ENCODE measurements around the gene MEI1.

MEI1 gene

DNA sequence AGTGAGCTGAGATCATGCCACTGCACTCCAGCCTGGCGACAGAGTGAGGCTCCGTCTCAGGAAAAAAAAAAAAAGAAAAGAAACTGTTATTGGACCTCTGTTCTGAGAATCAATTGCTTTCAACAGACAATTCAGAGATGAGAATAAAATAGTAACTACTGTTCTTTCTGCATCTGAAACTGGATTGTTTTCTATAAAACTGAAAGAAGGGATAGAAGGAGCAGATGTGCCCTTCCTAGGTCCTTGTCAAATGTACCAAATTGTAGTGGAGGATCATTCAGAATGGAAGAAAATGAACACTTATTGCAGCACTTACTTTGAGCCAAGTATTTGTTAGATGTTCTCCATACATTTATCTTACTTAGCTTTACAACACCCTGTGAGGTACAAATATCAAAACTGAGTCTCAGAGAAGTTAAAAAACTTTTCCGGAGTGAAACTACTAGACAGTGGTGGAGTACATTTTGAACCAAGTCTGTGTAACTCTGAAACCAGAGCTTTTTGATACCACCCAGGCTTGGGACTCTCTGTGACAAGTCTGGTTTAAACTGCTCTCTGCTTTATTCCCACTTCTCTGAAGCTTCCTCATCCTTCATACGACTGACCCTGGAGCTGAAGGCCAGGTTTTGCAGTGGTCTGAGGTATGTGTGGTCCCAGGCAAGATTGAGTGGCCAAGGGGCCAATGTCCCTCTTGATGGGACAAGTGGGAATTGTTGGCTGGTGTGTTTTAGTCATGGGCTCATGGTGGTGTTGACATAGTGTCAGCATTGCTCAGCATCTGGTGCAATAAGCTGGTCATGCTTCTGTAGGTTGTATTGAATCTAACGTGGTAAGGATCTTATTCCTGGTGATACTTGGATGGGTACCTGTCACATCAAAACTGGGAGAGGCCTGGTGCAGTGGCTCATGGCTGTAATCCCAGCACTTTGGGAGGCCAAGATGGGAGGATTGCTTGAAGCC, 53.0 kb downstream of the MEI1 start:
- DNase-seq: peak; percentile 45

DNA sequence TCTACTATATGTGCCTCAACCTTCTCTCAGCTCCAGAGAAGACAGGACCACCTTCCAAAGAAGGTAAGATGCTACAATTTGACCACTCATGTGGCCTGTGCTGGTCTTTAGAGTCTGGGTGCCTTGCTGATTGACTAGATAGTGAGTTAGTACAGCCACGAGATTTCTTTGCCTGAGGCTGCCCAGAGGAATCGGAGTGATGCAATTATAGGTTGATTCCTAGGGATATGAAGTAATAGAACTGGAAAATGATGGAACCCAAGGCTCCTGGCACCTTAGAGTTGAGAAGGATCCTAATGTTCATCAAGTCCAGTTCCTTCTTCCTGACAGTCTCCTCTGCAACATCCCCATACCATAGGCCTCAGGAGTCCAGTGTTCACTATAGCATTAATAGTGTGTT, 54.7 kb downstream of the MEI1 start:
- DNase-seq: no peak

DNA sequence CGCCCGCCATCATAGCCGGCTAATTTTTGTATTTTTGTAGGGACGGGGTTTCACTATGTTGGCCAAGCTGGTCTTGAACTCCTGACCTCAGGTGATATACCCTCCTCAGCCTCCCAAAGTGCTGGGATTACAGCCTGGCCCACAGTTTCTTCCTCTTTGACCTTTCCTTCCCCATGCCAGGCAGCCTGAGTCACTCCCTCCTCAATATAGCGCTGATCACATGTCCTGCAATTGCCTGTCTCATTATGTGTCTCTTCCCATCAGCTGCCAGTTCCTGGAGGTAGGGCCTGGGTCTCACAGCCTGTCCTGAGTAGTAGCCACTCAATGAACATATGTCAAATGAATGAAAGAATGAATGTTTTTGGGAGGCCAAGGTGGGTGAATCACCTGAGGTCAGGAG, 58.2 kb downstream of the MEI1 start:
- DNase-seq: peak; percentile 56

DNA sequence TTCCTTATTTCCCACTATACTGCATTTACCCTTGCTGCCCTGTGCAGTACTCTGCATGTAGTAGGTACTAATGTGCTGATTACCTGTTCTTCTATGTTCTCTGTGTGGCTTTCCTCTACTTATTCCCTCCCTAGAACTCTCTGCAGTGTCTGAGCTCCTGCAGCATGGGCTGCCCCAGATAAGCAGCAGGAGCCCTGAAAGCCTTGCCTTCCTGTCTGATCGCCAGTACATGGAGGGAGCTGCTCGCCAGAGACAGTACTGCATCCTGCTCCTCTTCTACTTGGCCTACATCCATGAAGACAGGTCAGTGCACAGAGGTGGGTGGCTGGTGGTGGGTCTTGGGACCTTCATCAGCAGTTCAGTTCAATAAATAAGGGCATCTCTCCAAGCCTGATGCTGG, 58.9 kb downstream of the MEI1 start:
- DNase-seq: no peak

DNA sequence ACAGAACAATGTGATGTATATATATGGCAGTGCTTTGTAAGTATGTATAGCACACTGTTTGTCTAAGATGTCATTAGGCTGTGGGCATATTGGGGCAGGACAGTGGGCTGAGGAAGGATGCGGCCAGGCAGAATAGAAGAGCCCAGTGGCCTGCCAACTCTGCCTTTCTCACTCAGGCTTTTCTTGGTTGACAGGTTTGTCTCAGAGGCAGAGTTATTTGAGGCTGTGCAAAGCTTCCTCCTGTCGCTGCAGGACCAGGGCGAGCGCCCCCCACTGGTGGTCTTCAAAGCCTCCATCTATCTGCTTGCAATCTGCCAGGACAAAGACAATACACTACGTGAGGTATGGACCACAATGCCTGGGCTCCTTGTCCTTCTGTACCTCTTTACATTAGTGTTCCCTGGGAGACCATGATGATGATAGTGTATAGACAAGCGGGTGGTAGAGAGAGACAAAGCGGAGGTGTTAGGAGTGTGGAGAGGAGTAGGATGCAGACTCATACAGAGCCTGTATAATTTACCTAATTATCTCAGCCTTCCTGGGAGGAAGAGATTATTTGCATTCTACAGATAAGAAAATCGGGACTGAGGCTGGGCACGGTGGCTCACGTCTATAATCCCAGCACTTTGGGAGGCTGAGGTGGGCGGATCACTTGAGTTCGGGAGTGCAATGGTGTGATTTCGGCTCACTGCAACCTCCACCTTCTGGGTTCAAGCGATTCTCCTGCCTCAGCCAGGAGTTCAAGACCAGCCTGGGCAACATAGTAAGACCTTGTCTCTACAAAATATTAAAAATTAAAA, 63.9 kb downstream of the MEI1 start:
- DNase-seq: no peak

DNA sequence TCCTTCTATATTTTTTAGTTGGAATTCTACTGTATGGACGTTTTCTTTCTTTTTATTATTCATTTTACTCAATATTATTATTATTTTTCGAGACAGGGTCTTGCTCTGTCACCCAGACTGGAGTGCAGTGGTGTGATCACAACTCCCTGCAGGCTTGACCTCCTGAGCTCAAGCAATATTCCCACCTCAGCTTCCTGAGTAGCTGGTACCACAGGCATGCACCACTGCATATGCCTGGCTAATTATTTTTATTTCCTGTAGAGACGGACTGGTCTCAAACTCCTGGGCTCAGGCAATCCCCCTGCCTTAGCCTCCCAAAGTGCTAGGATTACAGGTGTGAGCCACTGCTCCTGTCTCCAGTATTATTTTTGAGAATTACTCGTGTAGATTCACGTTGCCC, 67.2 kb downstream of the MEI1 start:
- no peak for DNase-seq

DNA sequence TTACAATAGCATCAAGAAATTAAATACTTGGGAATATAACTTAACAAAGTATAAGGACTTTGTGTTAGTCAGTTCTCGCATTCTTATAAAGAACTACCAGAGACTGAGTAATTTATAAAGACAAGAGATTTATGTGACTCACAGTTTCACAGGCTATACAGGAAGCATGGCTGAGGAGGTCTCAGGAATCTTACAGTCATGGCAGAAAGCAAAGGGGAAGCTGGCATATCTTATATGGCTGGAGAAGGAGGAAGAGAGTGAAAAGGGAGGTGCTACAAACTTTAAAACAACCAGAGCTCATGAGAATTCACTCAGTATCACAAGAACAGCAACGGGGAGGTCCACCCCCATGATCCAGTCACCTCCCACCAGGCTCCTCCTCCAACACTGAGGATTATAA, 69.1 kb downstream of the MEI1 start:
- peak; percentile 89 for DNase-seq

DNA sequence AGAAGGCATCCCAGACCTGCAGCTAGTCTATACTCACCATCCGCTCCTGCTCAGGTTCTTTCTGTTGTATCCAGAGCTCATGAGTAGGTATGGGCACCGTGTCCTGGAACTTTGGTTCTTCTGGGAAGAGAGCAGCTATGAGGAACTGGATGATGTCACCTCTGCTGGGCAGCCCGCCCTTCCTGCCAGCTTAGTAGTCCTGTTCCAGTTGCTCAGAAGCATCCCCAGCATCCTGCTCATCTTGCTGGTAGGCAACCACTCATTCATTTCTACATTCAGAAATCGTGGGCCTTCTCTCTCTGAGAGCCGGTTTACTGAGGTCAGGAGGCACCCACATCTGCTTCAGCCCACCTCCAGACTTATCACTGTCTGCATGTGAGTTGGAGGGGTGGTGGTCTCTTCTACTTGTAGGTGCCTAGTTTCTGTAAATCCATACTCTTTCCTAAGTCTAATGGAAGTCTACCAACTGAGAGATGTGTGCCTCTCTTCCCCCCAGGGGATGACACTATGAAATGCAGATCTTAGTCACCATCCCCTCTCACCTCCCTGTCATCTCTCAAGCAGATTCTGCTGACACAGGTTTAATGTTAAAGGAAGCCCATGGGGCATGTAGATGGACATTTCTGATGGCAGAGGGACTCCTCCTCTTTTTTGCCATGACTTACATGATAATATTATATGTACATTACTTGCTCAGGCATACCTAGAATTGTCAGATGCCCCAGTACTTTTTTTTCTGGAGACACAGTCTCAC, 71.6 kb downstream of the MEI1 start:
- DNase-seq: peak; percentile 58

DNA sequence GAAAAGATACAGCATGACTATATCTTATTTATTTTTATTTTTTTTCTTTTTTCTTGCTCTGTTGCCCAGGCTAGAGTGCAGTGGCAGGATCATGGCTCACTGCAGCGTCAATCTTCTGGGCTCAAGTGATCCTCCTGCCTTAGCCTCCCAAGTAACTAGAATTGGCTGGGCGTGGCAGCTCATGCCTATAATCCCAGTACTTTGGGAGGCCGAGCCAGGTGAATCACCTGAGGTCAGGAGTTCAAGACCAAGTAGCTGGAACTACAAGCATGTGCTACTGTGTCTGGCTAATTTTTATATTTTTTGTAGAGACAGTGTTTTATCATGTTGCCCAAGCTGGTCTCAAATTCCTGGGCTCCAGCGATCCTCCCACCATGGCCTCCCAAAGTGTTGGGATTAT, 72.9 kb downstream of the MEI1 start:
- no peak for DNase-seq

DNA sequence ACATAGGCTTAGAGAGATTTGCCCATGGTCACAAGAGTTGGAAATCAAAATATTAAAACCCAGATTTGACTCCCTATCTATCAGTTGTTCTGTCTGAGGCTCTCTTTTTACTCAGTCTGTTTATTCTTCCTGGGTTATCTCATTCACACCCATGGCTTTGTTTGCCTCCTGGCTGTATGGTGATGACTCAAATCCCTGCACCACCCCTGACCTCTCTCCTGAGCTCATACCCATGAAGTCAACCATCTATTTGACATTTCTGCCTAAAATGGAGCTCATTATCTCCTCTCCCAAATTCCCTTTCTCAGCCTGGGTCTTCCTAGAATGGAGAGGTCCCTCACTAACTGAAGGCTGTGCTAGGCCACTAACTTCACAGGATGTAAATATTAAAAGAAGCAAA, 73.3 kb downstream of the MEI1 start:
- peak; percentile 42 for DNase-seq

DNA sequence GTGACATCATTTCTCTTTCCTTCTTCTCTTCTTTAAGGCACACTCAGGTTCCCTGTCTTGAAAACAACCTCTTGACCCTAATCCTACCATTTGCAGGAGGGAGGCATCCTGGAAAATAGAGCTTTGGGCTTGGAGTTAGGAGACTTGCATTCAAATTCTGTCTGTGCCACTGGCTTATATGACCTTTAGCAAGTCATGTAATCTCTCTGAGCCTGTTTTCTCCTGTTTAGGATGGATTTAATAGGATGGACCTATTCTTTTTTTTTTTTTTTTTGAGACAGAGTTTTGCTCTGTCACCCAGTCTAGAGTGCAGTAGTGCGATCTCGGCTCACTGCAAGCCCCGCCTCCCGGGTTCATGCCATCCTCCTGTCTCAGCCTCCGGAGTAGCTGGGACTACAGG, 76.0 kb downstream of the MEI1 start:
- no peak for DNase-seq

DNA sequence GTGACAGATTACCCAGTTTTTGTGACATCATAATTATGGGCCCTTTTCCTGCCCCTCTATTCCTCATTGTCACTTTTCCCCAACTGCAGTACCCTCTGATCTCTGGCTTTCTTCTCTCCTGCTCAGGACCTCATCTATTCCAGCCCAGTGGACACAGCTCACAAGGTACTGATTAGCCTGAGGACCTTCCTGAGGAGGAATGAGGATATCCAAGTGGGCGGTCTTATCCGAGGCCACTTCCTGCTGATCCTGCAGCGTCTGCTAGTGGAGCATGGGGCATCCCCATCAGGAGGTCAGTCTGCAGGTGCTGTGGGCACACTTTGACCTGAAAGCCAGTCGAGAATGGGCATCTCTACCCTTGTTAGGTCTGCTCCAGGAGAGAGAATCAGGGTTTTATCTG, 76.7 kb downstream of the MEI1 start:
- DNase-seq: no peak

DNA sequence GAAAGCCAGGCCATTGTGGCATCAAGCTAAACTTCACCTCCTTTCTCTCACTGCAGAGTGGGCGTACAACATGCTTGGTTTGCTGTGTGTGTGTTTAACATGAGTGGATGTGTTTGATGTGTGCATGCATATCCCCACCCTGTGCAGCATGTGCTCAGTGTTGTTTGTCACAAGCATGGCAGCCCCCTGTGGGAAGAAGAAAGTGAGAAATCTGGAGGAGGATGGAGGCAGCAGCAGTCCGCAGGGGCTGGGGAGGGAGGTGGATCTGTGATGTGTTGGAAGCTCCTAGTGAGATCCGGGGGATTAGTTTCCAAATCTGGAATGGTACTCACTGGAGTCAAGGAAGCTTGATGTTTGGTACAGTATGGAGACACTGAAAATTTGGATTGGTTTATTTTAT, 77.1 kb downstream of the MEI1 start:
- no peak for DNase-seq

DNA sequence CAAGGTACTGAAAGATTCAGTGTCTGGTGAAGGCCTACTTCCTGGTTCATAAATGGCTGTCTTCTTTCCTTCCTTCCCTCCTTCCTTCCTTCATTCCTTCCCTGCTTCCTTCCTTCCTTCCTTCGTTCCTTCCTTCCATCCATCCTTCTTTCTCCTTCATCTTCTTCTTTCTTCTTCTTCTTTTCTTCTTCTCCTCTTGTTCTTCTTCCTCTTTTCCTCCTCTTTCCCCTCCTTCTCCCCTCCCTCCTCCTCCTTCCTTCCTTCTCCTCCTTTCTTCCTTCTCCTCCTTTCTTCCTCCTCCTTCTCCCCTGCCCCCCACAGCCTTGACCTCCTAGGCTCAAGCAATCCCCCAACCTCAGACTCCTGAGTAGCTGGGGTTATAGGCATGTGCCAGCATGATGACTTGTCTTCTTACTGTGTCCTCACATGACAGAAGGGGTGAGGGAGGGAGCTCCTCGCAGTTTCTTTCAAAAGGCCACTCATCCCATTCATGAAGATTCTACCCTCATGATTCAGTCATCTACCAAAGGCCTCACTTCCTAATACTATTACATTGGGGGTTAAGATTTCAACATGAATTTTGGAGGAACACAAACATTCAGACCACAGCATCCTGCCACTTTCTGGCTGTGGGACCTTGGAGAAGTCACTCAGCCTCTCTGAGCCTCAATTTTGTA, 78.6 kb downstream of the MEI1 start:
- DNase-seq: peak; percentile 91

DNA sequence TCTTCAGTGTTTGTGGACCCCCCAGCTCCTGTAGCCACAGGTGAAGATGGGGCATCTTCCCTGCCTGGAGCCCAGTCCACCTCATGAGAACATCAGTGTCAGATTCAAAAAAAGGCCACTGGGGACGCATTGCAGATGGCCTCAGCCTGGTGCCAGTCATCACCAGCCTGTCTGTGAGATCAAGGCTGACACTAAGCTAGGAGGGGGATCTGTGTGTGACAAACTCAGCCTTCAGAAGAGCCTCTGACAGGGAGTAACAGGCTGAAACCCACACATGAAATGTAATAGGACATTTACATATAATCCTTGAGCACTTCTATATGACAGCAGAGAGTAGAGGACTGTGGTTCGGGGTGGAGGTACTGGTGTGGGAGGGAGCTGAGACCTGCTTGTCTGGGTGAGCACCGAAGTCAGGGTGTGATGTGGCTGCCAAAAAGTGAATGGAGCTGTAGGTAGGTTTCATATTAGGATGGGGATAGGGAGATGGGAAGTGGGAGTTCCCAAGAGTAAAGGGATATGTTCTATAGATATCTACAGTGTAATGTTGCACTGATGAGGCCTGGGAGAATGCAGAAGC, 80.7 kb downstream of the MEI1 start:
- peak; percentile 53 for DNase-seq

DNA sequence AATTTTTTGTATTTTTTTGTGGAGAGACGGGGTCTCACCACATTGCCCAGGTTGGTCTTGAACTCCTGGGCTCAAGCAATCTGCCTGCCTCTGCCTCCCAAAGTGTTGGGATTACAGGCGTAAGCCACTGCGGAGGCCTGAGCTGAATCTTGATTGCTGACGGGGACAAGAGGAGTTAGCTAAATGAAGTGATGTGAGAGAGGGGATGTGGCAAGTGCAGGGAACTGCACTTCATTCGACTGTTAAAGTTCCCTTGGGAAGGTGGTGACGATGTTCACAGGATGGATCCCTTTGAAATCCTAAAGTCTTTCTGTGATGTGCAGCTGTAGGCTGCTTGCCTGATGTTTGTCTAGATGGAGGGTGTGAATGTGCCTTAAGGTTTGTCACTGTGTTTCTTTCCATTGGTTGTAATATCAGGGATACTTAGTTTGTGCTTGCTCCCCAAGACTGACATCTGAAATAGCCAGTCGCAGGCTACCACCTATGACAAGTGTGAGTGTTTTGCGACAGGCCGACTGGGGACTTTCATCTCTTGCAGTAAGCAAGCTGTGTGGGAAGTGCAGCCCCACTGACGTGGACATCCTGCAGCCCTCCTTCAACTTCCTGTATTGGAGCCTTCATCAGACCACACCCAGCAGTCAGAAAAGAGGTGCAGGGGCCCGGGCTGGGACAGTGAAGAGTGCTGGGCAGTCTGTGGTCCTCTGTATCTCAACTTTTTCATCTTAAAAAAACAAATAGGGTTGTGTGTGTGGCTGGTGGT, 81.6 kb downstream of the MEI1 start:
- DNase-seq: peak; percentile 97

DNA sequence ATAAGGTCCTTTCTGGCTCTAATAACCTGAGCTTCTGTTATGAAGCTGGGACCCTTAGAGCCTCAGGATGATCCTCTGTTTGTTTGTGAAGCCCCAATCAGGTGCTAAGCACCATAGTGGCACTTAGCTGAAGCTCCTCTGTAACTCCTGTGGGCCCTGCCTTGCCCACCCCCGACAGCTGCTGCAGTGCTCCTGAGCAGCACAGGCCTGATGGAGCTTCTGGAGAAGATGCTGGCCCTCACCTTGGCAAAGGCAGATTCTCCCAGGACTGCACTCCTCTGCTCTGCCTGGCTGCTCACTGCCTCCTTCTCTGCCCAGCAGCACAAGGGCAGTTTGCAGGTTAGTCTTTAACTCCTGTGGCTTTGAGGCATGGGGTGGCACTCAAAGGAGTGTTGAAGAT, 82.2 kb downstream of the MEI1 start:
- no peak for DNase-seq

DNA sequence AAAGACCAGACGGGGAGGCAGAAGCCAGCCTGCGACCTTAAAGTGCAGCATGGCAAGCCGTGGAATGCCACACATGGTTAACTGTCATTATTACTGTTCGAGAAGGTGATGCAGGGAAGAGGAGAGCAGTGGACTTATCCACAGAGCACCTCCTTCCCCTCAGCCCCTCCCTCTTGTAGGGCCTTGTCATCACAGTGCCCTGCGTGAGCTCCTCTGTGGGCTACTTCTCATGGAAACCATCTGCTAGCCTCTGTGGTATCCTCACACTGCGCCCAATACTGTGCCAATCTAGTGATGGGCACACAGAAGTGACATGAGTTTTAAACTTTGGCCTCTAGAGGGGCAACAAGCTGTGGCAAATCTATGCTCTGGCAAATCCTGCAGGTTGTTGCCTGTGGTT, 83.0 kb downstream of the MEI1 start:
- DNase-seq: no peak

DNA sequence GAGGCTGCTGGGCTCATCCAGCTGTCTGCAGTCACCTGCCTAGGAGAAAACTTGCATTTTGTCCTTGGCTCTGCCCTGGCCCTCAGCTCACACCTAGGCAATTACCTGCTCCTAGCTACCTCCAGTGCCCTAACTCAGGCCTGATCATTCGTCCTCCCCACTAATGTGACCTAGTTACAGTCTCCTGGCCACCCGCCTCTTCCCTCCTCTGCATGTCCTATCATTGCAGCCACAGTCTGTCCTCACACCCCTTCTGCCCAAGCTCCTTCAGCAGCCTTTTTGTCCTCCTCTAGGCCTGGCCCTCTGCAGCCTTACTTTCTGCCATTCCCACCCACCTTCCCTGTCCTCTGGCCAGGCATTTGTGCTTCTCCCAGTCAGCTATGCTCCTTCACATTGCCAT, 83.4 kb downstream of the MEI1 start:
- DNase-seq: no peak

DNA sequence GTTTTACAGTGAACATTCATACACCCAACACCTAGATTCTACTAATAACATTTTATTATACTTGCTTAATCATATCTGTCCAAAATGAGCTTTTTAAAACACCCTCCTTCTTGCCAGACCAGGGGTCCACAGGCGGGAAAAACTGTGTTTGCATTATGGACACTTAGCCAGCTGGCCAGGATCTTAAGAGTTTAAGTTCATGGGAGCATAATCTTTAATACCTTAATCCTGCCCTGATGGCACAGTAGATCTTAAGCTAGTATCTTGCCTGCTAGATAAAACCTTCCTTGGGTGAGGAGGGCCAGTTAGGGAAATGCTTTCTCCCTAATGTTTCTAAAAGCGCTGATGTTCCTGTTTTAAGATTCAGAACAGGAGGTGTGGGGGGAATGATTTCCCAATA, 88.0 kb downstream of the MEI1 start:
- DNase-seq: no peak

DNA sequence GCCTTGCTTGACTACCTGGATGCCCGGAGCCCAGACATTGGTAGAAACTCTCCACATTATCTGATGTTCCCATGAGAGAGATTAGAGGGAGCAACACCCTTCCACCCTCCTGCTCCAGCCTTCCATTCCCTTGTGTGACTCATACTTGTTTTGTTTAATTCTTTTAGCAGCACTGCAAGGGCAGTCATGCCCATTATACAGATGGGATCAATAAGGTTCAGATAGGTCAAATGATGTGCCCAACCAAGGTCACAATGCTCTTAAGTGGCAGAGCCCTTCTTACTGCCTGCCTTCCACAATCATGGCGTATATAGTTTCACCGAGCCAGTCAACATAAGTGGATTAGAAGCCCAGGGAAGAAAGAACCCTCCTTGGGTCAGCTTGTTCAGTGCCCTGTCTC, 94.6 kb downstream of the MEI1 start:
- DNase-seq: no peak

DNA sequence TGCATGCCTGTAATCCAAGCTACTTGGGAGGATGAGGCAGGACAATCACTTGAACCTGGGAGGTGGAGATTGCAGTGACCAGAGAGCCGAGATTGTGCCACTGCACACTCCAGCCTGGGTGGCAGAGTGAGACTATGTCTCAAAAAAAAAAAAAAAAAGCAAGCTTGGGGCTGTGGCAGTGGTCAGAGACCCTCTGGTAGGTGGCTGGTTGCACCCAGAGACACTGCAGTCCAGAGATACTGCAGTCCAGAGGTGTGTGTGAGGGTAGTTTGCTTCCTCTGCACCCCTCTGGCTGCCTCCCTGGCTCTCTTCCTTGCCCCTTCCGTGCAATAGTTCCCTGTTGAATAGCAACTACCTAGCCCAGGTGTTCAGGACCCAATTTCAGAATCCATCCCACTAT, 99.4 kb downstream of the MEI1 start:
- no peak for DNase-seq
